Right lobe of liver (tissue), 4 donors: ENCODE results near the gene DCST1.

Source experiments
- CTCF ChIP-seq, 4 donors: fragments of 200-600 bp in 3 of 4; fragments of 450-650 bp in 1 of 4; IDR thresholded peaks; one replicate each; pipeline versions ENCODE4 v1.5.1 to v1.8.0; 2016 to 2022; ENCODE audit warnings: antibody characterized with exemption in 4 of 4, mild to moderate bottlenecking in 2 of 4
- POLR2A ChIP-seq: fragments of 450-650 bp; IDR thresholded peaks from one replicate; pipeline ENCODE4 v1.6.1; 2017; ENCODE audit warnings: antibody characterized with exemption, mild to moderate bottlenecking
- donor health status: DM: no; HTN: no; CAD: no.
- donor health status: DM: no; HTN: no; CAD: no.
- donor health status: DM: no; HTN: yes; CAD: no.

DNA sequence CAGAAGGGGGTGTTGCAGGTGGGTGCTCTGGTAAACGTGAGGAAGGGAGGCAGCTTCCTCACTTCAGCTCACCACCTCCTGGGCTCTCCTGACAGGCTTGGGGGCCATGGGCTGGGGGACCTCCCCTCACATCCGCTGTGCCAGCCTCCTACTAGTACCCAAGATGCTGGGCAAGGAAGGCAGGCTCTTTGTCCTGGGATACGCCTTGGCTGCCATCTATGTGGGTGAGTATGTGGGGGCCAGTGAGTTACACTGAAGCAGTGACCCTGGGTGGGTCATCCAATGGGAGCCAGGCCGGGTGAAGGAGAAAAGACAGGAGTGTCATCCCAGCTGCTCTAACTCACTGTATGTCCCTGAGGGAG, 5.7 kb downstream of the DCST1 start:
- TF ChIP-seq CTCF (IDR thresholded peaks at IDR 0.05) (no peak), POLR2A (no peak)
